ENCODE data around the gene STBD1.
"Not testable (repeated sequence)": the region's sequence is repeated elsewhere in the genome, so short reads cannot be mapped to it uniquely, and the experiment has no call there.

The STBD1 gene

GRCh38 chr4:76357981-76358380 is 51.4 kb downstream of the STBD1 start:
- no peak overlapping the region for H3K27ac ChIP-seq
- no peak for TF ChIP-seq CTCF (conservative IDR thresholded peaks at IDR 0.05)

GRCh38 chr4:76359881-76360466 is 53.4 kb downstream of the STBD1 start:
- H3K27ac ChIP-seq, result not testable (repeated sequence)
